AG09309 (cell line): Measurements from ENCODE around the gene ST3GAL3.

Experiments
- DNase-seq: peaks from one replicate; pipeline ENCODE4 v3.0.0-alpha.2; 2010; ENCODE audit warnings: low read depth
- H3K4me3 ChIP-seq: 2 replicates; pipeline ENCODE4 v1.5.1; 2011; ENCODE audit warnings: mild to moderate bottlenecking, low read depth, low read length, moderate library complexity; ENCODE audit not compliant: control insufficient read depth
- TF ChIP-seq, protein P1 (sequence below): IDR thresholded peaks from 2 replicates; pipeline ENCODE4 v1.5.1; 2011; ENCODE audit warnings: mild to moderate bottlenecking, low read depth, low read length, inconsistent platforms; ENCODE audit not compliant: insufficient read depth, control insufficient read depth; ENCODE audit errors: missing control alignments

The ST3GAL3 gene

DNA sequence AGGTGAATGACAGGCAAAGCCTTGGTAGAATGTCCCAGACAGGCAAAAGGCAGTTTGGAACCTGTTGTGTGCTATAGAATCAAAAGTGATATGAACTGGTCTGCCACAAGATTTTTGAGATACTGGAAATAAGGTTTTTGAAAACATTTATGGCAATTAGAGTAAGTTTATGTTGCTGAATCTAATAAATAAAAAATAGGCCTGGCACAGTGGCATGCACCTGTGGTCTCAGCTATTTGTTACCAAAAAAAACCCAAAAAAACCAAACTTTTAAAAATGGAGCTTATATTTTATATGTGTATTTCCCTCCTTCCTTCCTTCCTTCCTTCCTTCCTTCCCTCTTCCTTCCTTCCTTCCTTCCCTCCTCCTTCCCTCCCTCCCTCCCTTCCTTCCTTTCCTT lies 149.8 kb downstream of the ST3GAL3 start:
- no peak overlapping the region for H3K4me3 ChIP-seq
- TF ChIP-seq, protein P1, sequence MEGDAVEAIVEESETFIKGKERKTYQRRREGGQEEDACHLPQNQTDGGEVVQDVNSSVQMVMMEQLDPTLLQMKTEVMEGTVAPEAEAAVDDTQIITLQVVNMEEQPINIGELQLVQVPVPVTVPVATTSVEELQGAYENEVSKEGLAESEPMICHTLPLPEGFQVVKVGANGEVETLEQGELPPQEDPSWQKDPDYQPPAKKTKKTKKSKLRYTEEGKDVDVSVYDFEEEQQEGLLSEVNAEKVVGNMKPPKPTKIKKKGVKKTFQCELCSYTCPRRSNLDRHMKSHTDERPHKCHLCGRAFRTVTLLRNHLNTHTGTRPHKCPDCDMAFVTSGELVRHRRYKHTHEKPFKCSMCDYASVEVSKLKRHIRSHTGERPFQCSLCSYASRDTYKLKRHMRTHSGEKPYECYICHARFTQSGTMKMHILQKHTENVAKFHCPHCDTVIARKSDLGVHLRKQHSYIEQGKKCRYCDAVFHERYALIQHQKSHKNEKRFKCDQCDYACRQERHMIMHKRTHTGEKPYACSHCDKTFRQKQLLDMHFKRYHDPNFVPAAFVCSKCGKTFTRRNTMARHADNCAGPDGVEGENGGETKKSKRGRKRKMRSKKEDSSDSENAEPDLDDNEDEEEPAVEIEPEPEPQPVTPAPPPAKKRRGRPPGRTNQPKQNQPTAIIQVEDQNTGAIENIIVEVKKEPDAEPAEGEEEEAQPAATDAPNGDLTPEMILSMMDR: no peak
- no peak for DNase-seq

DNA sequence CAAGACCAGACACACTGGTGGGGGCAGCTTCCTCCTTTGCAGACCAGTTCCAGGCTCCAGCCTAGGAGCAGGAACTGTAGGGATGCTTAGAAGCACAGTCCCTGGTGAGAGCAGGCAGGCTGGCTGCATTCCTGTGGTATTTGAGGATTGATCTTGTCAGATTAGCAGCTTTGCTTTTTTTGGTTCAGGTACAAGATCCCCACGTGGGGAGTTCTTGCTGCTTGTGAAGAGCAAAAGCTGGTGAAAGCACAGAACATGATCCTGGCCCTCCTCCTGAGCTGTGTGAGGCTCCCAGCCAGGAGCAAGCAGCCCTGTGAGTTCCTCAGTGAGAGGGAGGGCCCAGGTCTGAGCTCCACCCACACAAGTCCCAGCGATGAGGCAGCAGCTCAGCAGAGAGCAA lies 151.0 kb downstream of the ST3GAL3 start:
- TF ChIP-seq, protein P1: no peak
- DNase-seq: peak; percentile 97
- H3K4me3 ChIP-seq: no peak overlapping the region

DNA sequence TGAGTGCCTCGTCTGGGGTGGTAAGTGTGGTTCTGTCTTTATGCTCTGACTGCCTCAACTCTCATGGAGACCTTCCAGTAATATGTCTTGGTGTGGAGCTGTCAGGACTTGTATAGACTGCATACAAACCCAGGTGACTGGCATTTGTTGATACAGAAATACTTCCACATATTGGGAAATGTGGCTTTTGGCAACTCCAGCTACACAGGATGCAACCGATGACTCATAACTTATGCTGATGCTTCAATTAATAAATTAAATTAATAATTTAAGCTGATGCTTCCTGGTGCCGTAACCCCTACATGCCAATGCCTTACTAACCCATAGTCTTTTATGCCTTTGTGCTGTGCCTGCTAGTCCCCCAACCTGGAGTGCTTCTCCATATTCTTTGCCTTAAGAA lies 154.0 kb downstream of the ST3GAL3 start:
- no peak for DNase-seq
- H3K4me3 ChIP-seq: no peak overlapping the region
- TF ChIP-seq, protein P1: no peak

DNA sequence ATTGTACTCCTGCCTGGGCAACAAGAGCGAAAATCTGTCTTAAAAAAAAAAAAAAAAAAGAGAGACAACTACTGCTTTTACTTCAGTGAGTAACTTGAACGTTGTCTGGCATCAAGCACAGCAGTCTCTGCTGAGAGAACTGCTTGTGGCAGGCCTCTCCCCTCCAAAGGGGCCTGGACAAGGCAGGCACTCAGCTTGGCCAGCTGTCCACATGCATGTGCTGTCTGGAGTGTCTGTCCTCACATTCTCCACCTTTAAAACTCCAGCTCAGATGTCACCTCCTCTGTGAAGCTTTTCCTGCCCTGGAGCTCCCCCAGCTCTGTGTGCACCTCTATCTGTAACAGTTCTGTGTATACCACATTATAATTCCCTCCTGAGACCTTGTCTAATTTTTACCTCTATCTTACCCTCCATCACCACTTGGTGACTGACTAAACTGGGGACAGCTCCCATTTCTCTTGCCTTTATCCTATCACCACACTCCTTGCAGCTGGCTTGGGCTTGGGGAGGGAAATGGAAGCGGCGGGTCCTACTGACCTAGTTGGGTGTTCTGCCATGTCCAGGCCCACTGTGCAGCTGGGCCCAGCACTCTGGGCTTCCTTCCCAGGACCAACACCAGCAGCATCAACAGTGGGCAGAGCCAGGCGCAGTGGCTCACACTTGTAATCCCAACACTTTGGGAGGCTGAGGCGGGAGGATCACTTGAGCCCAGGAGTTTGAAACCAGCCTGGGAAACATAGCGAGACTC lies 154.8 kb downstream of the ST3GAL3 start:
- no peak overlapping the region for H3K4me3 ChIP-seq
- DNase-seq: no peak
- TF ChIP-seq, protein P1: no peak

DNA sequence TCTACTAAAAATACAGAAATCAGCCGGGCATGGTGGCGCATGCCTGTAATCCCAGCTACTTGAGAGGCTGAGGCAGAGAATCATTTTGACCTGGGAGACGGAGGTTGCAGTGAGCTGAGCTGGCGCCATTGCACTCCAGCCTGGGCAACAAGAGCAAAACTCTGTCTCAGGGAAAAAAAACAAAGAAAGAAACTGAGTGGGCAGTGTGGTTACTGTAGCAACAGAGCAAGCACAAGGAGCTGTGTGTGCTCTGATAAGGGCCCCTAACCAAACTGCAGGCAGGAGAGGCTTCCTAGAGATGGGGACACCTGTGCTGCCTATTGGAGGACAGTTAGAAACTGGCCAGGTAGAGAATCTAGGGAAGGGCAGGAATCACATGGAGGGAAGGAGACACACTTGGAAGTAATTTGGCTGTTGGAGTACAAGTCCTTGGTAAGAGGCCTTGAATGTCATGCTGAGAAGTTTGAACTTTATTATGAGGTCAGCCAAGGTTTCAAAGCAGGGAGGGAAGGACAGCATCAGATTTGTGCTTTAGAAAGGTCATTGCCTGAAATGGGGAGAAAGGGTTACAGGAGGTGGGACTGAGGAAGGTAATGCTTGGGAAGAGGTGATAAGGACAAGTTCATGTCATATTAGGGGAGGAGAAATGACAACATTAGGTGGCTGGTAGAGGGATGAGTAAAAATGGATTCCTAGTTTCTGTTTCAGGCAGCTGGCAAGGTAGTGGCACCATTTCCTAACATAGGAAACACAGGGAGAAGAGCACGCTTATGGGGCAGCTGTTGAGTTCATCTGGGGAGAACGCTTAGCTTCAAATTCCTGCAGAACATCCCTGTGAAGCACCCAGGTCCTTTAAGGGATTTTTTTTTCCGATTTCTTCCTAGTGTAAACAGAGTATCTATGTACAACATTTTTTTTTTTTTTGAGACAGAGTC lies 157.0 kb downstream of the ST3GAL3 start:
- TF ChIP-seq, protein P1: no peak
- no peak overlapping the region for H3K4me3 ChIP-seq
- DNase-seq: no peak

DNA sequence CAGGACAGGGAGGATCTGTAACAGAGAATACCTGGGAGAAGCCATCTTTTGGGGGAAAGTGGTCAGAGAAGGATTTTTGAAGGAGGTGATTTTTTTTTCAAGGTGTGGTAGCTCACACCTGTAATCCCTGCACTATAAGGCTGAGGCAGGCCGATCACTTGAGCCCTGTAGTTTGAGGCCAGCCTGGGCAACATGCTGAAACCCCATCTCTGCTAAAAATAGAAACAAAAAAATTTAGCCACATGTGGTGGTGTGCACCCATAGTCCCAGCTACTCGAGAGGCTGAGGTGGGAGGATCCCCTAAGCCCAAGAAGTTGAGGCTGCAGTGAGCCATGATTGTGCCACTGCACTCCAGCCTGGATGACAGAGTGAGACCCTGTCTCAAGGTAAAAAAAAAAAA lies 158.9 kb downstream of the ST3GAL3 start:
- no peak for DNase-seq
- TF ChIP-seq, protein P1: no peak
- H3K4me3 ChIP-seq: no peak overlapping the region
